Stomach (tissue), 9 donors: Measurements from ENCODE around the gene FKBP1C. TPM values are rescaled to one million over a fixed set of nuclear protein-coding genes. Genes with fewer than 3 reads are reported as not detected.
"Not testable (repeated sequence)": the region's sequence is repeated elsewhere in the genome, so short reads cannot be mapped to it uniquely, and the experiment has no call there.

Source experiments
- DNase-seq, 2 donors: peaks; one replicate each; pipeline versions ENCODE4 v3.0.0 to v3.0.0-alpha.2; 2013 to 2019
- H3K27ac ChIP-seq, 5 donors: fragments of 200-600 bp in 4 of 5; sonication (generic) in 4 of 5; one replicate each; pipeline ENCODE4 v1.5.1; 2013 to 2019; ENCODE audit warnings: mild to moderate bottlenecking in 1 of 5, moderate library complexity in 1 of 5
- H3K27me3 ChIP-seq, 3 donors: fragments of 200-600 bp; sonication (generic); one replicate each; pipeline ENCODE4 v1.5.1; 2017 to 2019; ENCODE audit warnings: mixed run types in 1 of 3
- H3K36me3 ChIP-seq, 4 donors: fragments of 200-600 bp; sonication (generic); 1 replicate in 3 of 4; 2 replicates in 1 of 4; pipeline ENCODE4 v1.5.1; 2016 to 2019
- H3K4me1 ChIP-seq, 4 donors: fragments of 200-600 bp; sonication (generic); one replicate each; pipeline ENCODE4 v1.5.1; 2016 to 2019
- H3K4me3 ChIP-seq, 4 donors: fragments of 200-600 bp; sonication (generic) in 3 of 4; one replicate each; pipeline ENCODE4 v1.5.1; 2016 to 2019; ENCODE audit warnings: mild to moderate bottlenecking in 1 of 4
- H3K9me3 ChIP-seq, 4 donors: fragments of 200-600 bp; sonication (generic); one replicate each; pipeline ENCODE4 v1.5.1; 2016 to 2019
- CTCF ChIP-seq, 7 experiments: fragments of 450-650 bp in 4 of 7; fragments of 200-600 bp in 3 of 7; sonication (generic) in 3 of 7; IDR thresholded peaks; one replicate each; pipeline ENCODE4 v1.5.1; 2016 to 2019; ENCODE audit warnings: antibody characterized with exemption in 7 of 7, control low read depth in 2 of 7, mild to moderate bottlenecking in 1 of 7
- EP300 ChIP-seq: sonication (generic); formaldehyde crosslinking; IDR thresholded peaks from one replicate; pipeline ENCODE4 v1.6.1; 2017; ENCODE audit warnings: antibody characterized with exemption
- POLR2A ChIP-seq, 4 donors: fragments of 450-650 bp; IDR thresholded peaks; one replicate each; pipeline ENCODE4 v1.6.1; 2016; ENCODE audit warnings: antibody characterized with exemption in 4 of 4, control low read depth in 2 of 4, mild to moderate bottlenecking in 1 of 4, moderate library complexity in 1 of 4
- POLR2AphosphoS5 ChIP-seq, 3 donors: sonication (generic); formaldehyde crosslinking; IDR thresholded peaks; one replicate each; pipeline ENCODE4 v1.6.1; 2016; ENCODE audit warnings: antibody characterized with exemption in 3 of 3
- WGBS, 5 donors: extraction: QIAGEN DNeasy Blood & Tissue Kit in 3 of 5; methylation state at CpG; one replicate each; pipeline versions ENCODE4 v1.1.5 to v1.1.7; 2013 to 2018; 5-methylcytosine and 5-hydroxymethylcytosine counted together
- intact Hi-C: fragments of 100-400 bp; cut with DNase I; formaldehyde crosslinking; loops from one replicate; pipeline ENCODE4 v1.15.1; 2023; ENCODE audit warnings: low total_unique reads
- polyA plus RNA-seq, 3 donors: library from polyadenylated mRNA; stranded (reverse); fragments of 200-250 nt; gene quantifications; one replicate each; pipeline ENCODE4 v1.2.3, GENCODE V29; 2013
- total RNA-seq, 5 donors: library from RNA; depleted of rRNA; stranded (reverse); fragments of >200 nt; gene quantifications; one replicate each; pipeline versions ENCODE4 v1.1.0 to v1.2.3, GENCODE V29; 2014 to 2016
- donor health status: healthy with polysubstance abuse.
- donor health status: Bipolar disorder and iron deficiency.
- donor health status: healthy.

The FKBP1C gene
- total and polyA plus RNA-seq, 8 donors = 0.19 to 1.7 (median 0.45) TPM; not detected in 4

- intact Hi-C loops = no loop called here
- Histone ChIP-seq H3K27me3 (no peaks in the 10 kb centered on the region), H3K4me3 (no peak overlapping the region), H3K36me3 (no peaks in the 10 kb centered on the region), H3K27ac (no peak overlapping the region), H3K9me3 (peaks cover 0 to 33% (median 18%) of the 10 kb centered on the region in 4 donors), H3K4me1 (no peaks in the 10 kb centered on the region)
- TF ChIP-seq EP300 (no peak), POLR2AphosphoS5 (IDR thresholded peaks at IDR 0.05) (no peak)
- DNase-seq = no peak
- WGBS, 5 donors = 89 to 98% (median 94%) methylated on average over 2 of the region's 2 CpGs
Measured at GRCh38 chr6:63213325-63213724, 2.1 kb downstream of the FKBP1C start.

DNA sequence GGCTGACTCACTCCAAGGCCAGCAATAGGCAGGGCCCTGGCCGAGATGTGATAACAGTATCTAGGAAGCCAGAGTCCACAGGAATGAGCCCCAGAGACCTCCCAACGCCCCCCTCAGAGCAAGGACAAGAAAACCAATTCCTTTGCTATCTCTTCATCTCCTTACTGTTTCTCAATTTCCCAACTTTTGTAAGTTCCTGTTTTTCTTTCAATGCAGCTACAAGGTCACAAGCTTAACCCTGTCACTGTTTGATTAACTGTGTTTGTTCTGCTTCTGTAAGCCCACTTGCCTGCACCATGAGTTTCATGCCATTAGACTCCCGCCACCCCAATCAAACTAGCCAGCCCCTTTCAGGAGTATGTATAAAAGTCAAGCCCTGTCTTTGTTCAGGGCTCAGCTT, 3.5 kb downstream of the FKBP1C start:
- Histone ChIP-seq H3K27ac (no peak overlapping the region), H3K4me3 (no peak overlapping the region), H3K9me3 (peaks cover 0 to 33% (median 18%) of the 10 kb centered on the region in 4 donors), H3K36me3 (no peaks in the 10 kb centered on the region), H3K4me1 (no peaks in the 10 kb centered on the region), H3K27me3 (no peaks in the 10 kb centered on the region)
- intact Hi-C loops = no loop called here
- 22 to 25% (median 23%) methylated on average over 3 of the region's 3 CpGs for WGBS, 5 donors
- TF ChIP-seq POLR2A (IDR thresholded peaks at IDR 0.05) (no peak), CTCF (IDR thresholded peaks at IDR 0.05) (no peak), EP300 (no peak), POLR2AphosphoS5 (IDR thresholded peaks at IDR 0.05) (no peak)
- no peak for DNase-seq

DNA sequence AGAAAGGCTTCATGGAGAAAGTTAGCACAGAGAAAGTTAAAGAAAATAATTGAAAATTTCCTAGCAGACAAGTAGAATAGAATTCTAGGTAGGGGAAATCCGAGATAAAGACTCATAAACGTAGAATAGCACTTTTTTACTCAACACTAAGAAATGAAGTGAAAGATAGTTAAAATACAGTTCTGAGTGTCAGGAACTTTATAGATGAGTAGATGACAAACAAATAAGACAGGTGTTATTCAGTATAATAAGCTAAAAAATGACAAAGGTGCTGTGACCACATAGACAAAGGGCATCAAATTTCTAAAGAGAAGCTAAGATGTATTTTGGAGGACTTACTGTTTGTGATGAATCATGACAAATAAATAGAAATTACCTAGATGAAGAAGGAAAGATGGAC, 12.9 kb downstream of the FKBP1C start:
- peaks cover 0 to 12% (median 5%) of the 10 kb centered on the region in 4 donors for H3K9me3 ChIP-seq
- H3K36me3 ChIP-seq = no peaks in the 10 kb centered on the region
- intact Hi-C loops = no loop called here
- H3K27me3 ChIP-seq = no peaks in the 10 kb centered on the region
- H3K27ac ChIP-seq = no peak overlapping the region
- no peaks in the 10 kb centered on the region for H3K4me1 ChIP-seq
- TF ChIP-seq POLR2A (IDR thresholded peaks at IDR 0.05) (no peak), EP300 (no peak)
- WGBS, 5 donors = 69 to 79% (median 74%) methylated on average over 2 of the region's 2 CpGs
- H3K4me3 ChIP-seq = no peak overlapping the region
- no peak for DNase-seq

DNA sequence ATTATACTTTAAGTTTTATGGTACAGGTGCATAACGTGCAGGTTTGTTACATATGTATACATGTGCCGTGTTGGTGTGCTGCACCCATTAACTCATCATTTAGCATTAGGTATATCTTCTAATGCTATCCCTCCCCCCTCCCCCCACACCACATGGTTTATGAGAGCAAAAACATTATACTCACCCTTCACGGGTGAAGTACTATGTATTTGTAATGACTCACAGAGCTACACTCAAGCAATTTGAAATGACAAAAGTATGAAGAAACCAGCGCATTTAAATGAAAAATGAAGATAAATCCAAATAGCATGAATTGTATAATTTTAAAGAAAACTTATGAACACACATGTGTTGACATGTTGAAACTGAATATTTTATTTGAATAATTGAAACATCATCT, 14.7 kb downstream of the FKBP1C start:
- WGBS, 5 donors = 53 to 64% (median 57%) methylated on average over 4 of the region's 4 CpGs
- H3K36me3 ChIP-seq, H3K27ac ChIP-seq, DNase-seq, H3K4me3 ChIP-seq, H3K4me1 ChIP-seq, intact Hi-C loops, H3K27me3 ChIP-seq: not testable (repeated sequence)
- H3K9me3 ChIP-seq = peaks cover 0 to 16% (median 5%) of the 10 kb centered on the region in 4 donors

GRCh38 chr6:63227928-63228894, 16.9 kb downstream of the FKBP1C start:
- H3K4me3 ChIP-seq, intact Hi-C loops, H3K27me3 ChIP-seq, H3K4me1 ChIP-seq, DNase-seq, H3K36me3 ChIP-seq, H3K27ac ChIP-seq: not testable (repeated sequence)
- H3K9me3 ChIP-seq = peaks cover 0 to 16% (median 5%) of the 10 kb centered on the region in 4 donors
- WGBS, 5 donors = 87 to 93% (median 88%) methylated on average over 19 to 32 of the region's 32 CpGs

GRCh38 chr6:63230027-63230426, 18.8 kb downstream of the FKBP1C start:
- not testable (repeated sequence) for DNase-seq

DNA sequence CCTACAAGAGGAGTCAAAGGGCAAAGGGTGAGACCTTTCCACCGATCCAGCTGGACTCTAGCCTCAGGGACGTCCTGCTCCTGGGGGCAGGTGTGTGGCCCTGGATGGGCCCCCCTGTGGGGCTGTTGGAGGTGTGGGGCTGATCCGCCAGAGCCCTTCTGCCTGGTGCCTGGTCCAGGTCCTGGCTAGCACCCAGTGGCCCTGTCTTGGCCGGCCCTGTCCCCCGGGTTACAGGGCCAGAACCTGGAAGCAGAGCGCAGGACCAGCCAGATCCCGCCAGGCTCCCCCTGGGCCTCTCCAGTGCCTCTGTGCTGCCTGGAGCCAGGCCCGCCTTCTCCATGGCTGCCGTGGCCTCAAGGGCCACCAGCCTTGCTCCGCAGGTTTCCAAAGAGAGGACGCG, 19.2 kb downstream of the FKBP1C start:
- H3K9me3 ChIP-seq = peaks cover 0 to 16% (median 5%) of the 10 kb centered on the region in 4 donors
- H3K27me3 ChIP-seq, H3K36me3 ChIP-seq, intact Hi-C loops, DNase-seq, H3K27ac ChIP-seq, H3K4me3 ChIP-seq, H3K4me1 ChIP-seq: not testable (repeated sequence)
- 57 to 83% (median 80%) methylated on average over 5 to 12 of the region's 12 CpGs for WGBS, 5 donors

More at GRCh38 chr6:63230027-63230426, 18.8 kb downstream of the FKBP1C start:
- H3K9me3 ChIP-seq = peaks cover 0 to 16% (median 5%) of the 10 kb centered on the region in 4 donors
- intact Hi-C loops, H3K27me3 ChIP-seq, H3K4me1 ChIP-seq, H3K4me3 ChIP-seq, H3K36me3 ChIP-seq, H3K27ac ChIP-seq: not testable (repeated sequence)
- 84 to 93% (median 87%) methylated on average over 12 to 13 of the region's 13 CpGs for WGBS, 5 donors
